Mesenchymal stem cell (in vitro differentiated cells and primary cell): Measurements from ENCODE around the gene CD6.

Experiments used
- DNase-seq: peaks from one replicate; pipeline ENCODE4 v3.0.0-alpha.2; 2013
- H2AFZ ChIP-seq: one replicate; pipeline ENCODE4 v1.6.1; 2013; ENCODE audit warnings: low read depth, mild to moderate bottlenecking, control low read depth, inconsistent platforms, low read length, moderate library complexity
- H2AK5ac ChIP-seq: 2 replicates; pipeline ENCODE4 v1.6.1; 2013; ENCODE audit warnings: low read length, moderate library complexity, mild to moderate bottlenecking, inconsistent platforms; ENCODE audit not compliant: severe bottlenecking
- H2BK120ac ChIP-seq: one replicate; pipeline ENCODE4 v1.6.1; 2013; ENCODE audit warnings: low read depth, mild to moderate bottlenecking, inconsistent platforms, low read length, moderate library complexity
- H2BK12ac ChIP-seq, 2 experiments: one replicate each; pipeline ENCODE4 v1.6.1; 2013; ENCODE audit warnings: inconsistent platforms in 2 of 2, low read length in 2 of 2, mild to moderate bottlenecking in 2 of 2, moderate library complexity in 2 of 2, control low read depth in 1 of 2
- H2BK15ac ChIP-seq: one replicate; pipeline ENCODE4 v1.6.1; 2013; ENCODE audit warnings: mild to moderate bottlenecking, low read depth, inconsistent platforms; ENCODE audit not compliant: poor library complexity, severe bottlenecking
- H2BK5ac ChIP-seq: 2 replicates; pipeline ENCODE4 v1.6.1; 2013; ENCODE audit warnings: low read depth, mild to moderate bottlenecking, low read length, control low read depth, inconsistent platforms; ENCODE audit not compliant: poor library complexity, severe bottlenecking
- H3K14ac ChIP-seq, 2 experiments: one replicate each; pipeline ENCODE4 v1.6.1; 2013; ENCODE audit warnings: inconsistent platforms in 2 of 2, low read length in 2 of 2, control low read depth in 1 of 2, mild to moderate bottlenecking in 1 of 2, moderate library complexity in 1 of 2
- H3K18ac ChIP-seq, 2 experiments: one replicate each; pipeline ENCODE4 v1.6.1; 2013; ENCODE audit warnings: inconsistent platforms in 2 of 2, low read length in 2 of 2, control low read depth in 1 of 2, low read depth in 1 of 2, mild to moderate bottlenecking in 1 of 2
- H3K23ac ChIP-seq, 2 experiments: one replicate each; pipeline ENCODE4 v1.6.1; 2013; ENCODE audit warnings: inconsistent platforms in 2 of 2, low read length in 2 of 2, mild to moderate bottlenecking in 2 of 2, moderate library complexity in 2 of 2, control low read depth in 1 of 2
- H3K27ac ChIP-seq: 2 replicates; pipeline ENCODE4 v1.5.1; 2013; ENCODE audit warnings: mild to moderate bottlenecking, moderate library complexity, low read length, control low read depth, inconsistent platforms; ENCODE audit not compliant: poor library complexity, severe bottlenecking
- H3K27me3 ChIP-seq, 2 experiments: 2 replicates each; pipeline versions ENCODE4 v1.6.1 to v1.7.0; 2013; ENCODE audit warnings: low read length in 2 of 2, mild to moderate bottlenecking in 2 of 2, moderate library complexity in 2 of 2, control low read depth in 1 of 2, inconsistent platforms in 1 of 2; ENCODE audit not compliant: control insufficient read depth in 1 of 2, insufficient read depth in 1 of 2
- H3K36me3 ChIP-seq, 2 experiments: 2 replicates each; pipeline versions ENCODE4 v1.6.1 to v1.7.0; 2013; ENCODE audit warnings: low read length in 2 of 2, control low read depth in 1 of 2, inconsistent platforms in 1 of 2, low read depth in 1 of 2, mild to moderate bottlenecking in 1 of 2; ENCODE audit not compliant: insufficient read depth in 2 of 2, control insufficient read depth in 1 of 2
- H3K4ac ChIP-seq, 2 experiments: one replicate each; pipeline ENCODE4 v1.6.1; 2013; ENCODE audit warnings: inconsistent platforms in 2 of 2, low read length in 2 of 2, mild to moderate bottlenecking in 2 of 2, moderate library complexity in 2 of 2, control low read depth in 1 of 2, low read depth in 1 of 2
- H3K4me1 ChIP-seq: 2 replicates; pipeline ENCODE4 v1.6.1; 2013; ENCODE audit warnings: low read depth, low read length, control low read depth; ENCODE audit not compliant: control insufficient read depth, insufficient read depth
- H3K4me2 ChIP-seq: 2 replicates; pipeline ENCODE4 v1.6.1; 2013; ENCODE audit warnings: low read length, mild to moderate bottlenecking, inconsistent platforms; ENCODE audit not compliant: poor library complexity, severe bottlenecking
- H3K4me3 ChIP-seq, 2 experiments: 2 replicates each; pipeline versions ENCODE4 v1.5.1 to v1.7.0; 2013; ENCODE audit warnings: low read length in 2 of 2, mild to moderate bottlenecking in 2 of 2, control low read depth in 1 of 2, low read depth in 1 of 2; ENCODE audit not compliant: insufficient read depth in 1 of 2
- H3K79me1 ChIP-seq: replicated peaks from 2 replicates; pipeline ENCODE4 v1.6.1; 2013; ENCODE audit warnings: mild to moderate bottlenecking, control low read depth, low read length, inconsistent platforms; ENCODE audit not compliant: poor library complexity, severe bottlenecking
- H3K9ac ChIP-seq: 2 replicates; pipeline ENCODE4 v1.7.0; 2013; ENCODE audit warnings: mild to moderate bottlenecking, low read length, moderate library complexity
- H3K9me3 ChIP-seq: 2 replicates; pipeline ENCODE4 v1.7.0; 2013; ENCODE audit warnings: mild to moderate bottlenecking, low read length; ENCODE audit not compliant: control insufficient read depth
- H4K8ac ChIP-seq: one replicate; pipeline ENCODE4 v1.6.1; 2013; ENCODE audit warnings: inconsistent platforms, mild to moderate bottlenecking, low read length, moderate library complexity
- H4K91ac ChIP-seq: one replicate; pipeline ENCODE4 v1.6.1; 2013; ENCODE audit warnings: mild to moderate bottlenecking, low read length, inconsistent platforms
- WGBS: methylation state at CpG from one replicate; pipeline ENCODE4 v1.1.7; 2013; ENCODE audit warnings: mixed read lengths; 5-methylcytosine and 5-hydroxymethylcytosine counted together

CD6 gene

GRCh38 chr11:60950024-60950423, 21.5 kb upstream of the CD6 start:
- Histone ChIP-seq H3K4ac (no peak overlapping the region), H3K4me2 (no peak overlapping the region), H3K18ac (no peak overlapping the region), H2BK5ac (no peak overlapping the region), H3K79me1 (peaks cover 9% of the 10 kb centered on the region), H2AFZ (no peak overlapping the region), H3K14ac (no peak overlapping the region), H3K27ac (no peak overlapping the region), H3K27me3 (no peaks in the 10 kb centered on the region), H2BK15ac (no peak overlapping the region), H4K91ac (no peak overlapping the region), H3K9me3 (no peaks in the 10 kb centered on the region), H2AK5ac (no peak overlapping the region), H3K23ac (no peak overlapping the region), H3K9ac (no peak overlapping the region), H2BK12ac (no peak overlapping the region), H3K36me3 (peaks cover 6 to 15% of the 10 kb centered on the region in 2 experiments), H4K8ac (no peak overlapping the region), H3K4me3 (peak overlapping the region in 1 of 2 experiments; percentile 47), H3K4me1 (peaks cover 23% of the 10 kb centered on the region), H2BK120ac (no peak overlapping the region)
- 93% methylated on average over 6 of the region's 6 CpGs for WGBS
- DNase-seq = no peak

GRCh38 chr11:60950933-60951605, 20.4 kb upstream of the CD6 start:
- Histone ChIP-seq H3K4me2 (peak overlapping the region; percentile 64), H3K4ac (peak overlapping the region in 1 of 2 experiments; percentile 60), H3K9ac (peak overlapping the region; percentile 88), H3K18ac (peak overlapping the region; percentile 11 to 61), H3K9me3 (no peaks in the 10 kb centered on the region), H3K23ac (peak overlapping the region in 1 of 2 experiments; percentile 63), H2BK12ac (peak overlapping the region in 1 of 2 experiments; percentile 47), H2BK5ac (no peak overlapping the region), H2AFZ (peak overlapping the region; percentile 67), H3K4me1 (peaks cover 23% of the 10 kb centered on the region), H3K27me3 (no peaks in the 10 kb centered on the region), H2BK120ac (peak overlapping the region; percentile 57), H3K4me3 (peak overlapping the region; percentile 37 to 78), H3K27ac (no peak overlapping the region), H2AK5ac (no peak overlapping the region), H3K36me3 (peaks cover 3 to 7% of the 10 kb centered on the region in 2 experiments), H3K14ac (peak overlapping the region in 1 of 2 experiments; percentile 66), H3K79me1 (peaks cover 7% of the 10 kb centered on the region), H4K91ac (peak overlapping the region; percentile 79), H2BK15ac (peak overlapping the region; percentile 73), H4K8ac (peak overlapping the region; percentile 83)
- DNase-seq = peak; percentile 21
- 9% methylated on average over 61 of the region's 86 CpGs for WGBS

- peak overlapping the region; percentile 73 for H2BK15ac ChIP-seq
- H2AK5ac ChIP-seq = no peak overlapping the region
- H3K9me3 ChIP-seq = no peaks in the 10 kb centered on the region
- peak overlapping the region; percentile 57 for H2BK120ac ChIP-seq
- H3K4ac ChIP-seq = no peak overlapping the region
- no peak for DNase-seq
- H2BK12ac ChIP-seq = no peak overlapping the region
- H3K18ac ChIP-seq = peak overlapping the region; percentile 4 to 54
- H3K4me1 ChIP-seq = peaks cover 23% of the 10 kb centered on the region
- H3K4me3 ChIP-seq = peak overlapping the region; percentile 42 to 78
- no peaks in the 10 kb centered on the region for H3K27me3 ChIP-seq
- peak overlapping the region; percentile 10 for H2AFZ ChIP-seq
- WGBS = 6% methylated on average over 8 of the region's 8 CpGs
- peak overlapping the region; percentile 83 for H4K8ac ChIP-seq
- H3K23ac ChIP-seq = no peak overlapping the region
- peaks cover 2% of the 10 kb centered on the region in 2 experiments for H3K36me3 ChIP-seq
- H2BK5ac ChIP-seq = no peak overlapping the region
- H3K9ac ChIP-seq = peak overlapping the region; percentile 88
- peak overlapping the region in 1 of 2 experiments; percentile 8 for H3K14ac ChIP-seq
- H3K79me1 ChIP-seq = peaks cover 6% of the 10 kb centered on the region
- H3K27ac ChIP-seq = no peak overlapping the region
- peak overlapping the region; percentile 94 for H4K91ac ChIP-seq
- peak overlapping the region; percentile 64 for H3K4me2 ChIP-seq
These were observed 19.9 kb upstream of the CD6 start for GRCh38 chr11:60951606-60951903.

- Histone ChIP-seq H3K79me1 (peaks cover 6% of the 10 kb centered on the region), H2BK12ac (peak within 1 kb of the TSS in 1 of 2 experiments; percentile 47), H3K27ac (peak within 1 kb of the TSS; percentile 38), H3K4me3 (peak within 1 kb of the TSS; percentile 42 to 78), H3K4me1 (peaks cover 23% of the 10 kb centered on the region), H4K8ac (peak within 1 kb of the TSS; percentile 83), H3K4me2 (peak within 1 kb of the TSS; percentile 64), H4K91ac (peak within 1 kb of the TSS; percentile 94), H3K14ac (peak within 1 kb of the TSS in 1 of 2 experiments; percentile 8), H2AFZ (peak within 1 kb of the TSS; percentile 67), H2BK120ac (peak within 1 kb of the TSS; percentile 57), H2BK5ac (no peak within 1 kb of the TSS), H3K27me3 (peaks cover 0 to 2% of the 10 kb centered on the region in 2 experiments), H3K23ac (peak within 1 kb of the TSS in 1 of 2 experiments; percentile 63), H3K36me3 (no peaks in the 10 kb centered on the region), H2BK15ac (peak within 1 kb of the TSS; percentile 73), H2AK5ac (no peak within 1 kb of the TSS), H3K18ac (peak within 1 kb of the TSS; percentile 40 to 61), H3K9me3 (no peaks in the 10 kb centered on the region), H3K4ac (peak within 1 kb of the TSS; percentile 22 to 71), H3K9ac (peak within 1 kb of the TSS; percentile 88)
- whole genome bisulfite sequencing = 19% methylated on average over 20 of the region's 23 CpGs
- DNase-seq = peak; percentile 65
These were observed 19.4 kb upstream of the CD6 start, which contains the start of gene SLC15A3 for GRCh38 chr11:60951904-60952741. Gene SLC15A3 (minus strand): TSS chr11:60952176. CDS start chr11:60951551, 625 bp downstream.
